ENCODE data around the gene CYSTM1.
"Not testable (repeated sequence)": the region's sequence is repeated elsewhere in the genome, so short reads cannot be mapped to it uniquely, and the experiment has no call there.

The CYSTM1 gene

DNA sequence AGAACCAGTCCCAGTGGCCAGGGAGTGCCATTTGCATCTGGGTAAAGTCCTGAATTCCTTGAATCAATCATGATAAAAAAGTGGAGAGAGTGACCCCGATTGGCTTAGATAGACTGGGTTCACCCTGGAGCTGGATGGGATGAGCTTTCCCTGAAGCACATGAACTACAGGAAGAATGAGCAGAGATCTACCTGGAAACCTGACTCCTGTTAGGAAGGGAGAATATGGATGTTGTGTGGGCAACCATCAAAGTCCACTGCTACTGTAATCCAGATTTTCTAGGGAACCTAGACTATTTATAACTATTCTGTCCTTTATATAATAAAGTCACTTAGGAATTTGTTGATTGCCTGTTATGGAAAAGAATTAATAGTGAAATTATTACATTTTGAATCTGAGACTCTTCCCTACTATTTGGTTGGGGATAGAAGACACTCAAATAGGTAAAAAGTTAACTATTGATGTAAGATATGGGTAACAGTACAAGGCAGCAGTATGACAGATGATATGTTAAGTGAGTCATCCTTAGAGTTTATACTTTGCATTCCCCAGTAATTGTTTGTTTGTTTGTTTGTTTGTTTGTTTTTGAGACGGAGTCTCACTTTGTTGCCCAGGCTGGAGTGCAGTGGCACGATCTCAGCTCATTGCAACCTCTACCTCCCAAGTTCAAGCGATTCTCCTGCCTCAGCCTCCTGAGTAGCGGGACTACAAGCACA lies 17.9 kb downstream of the CYSTM1 start:
- H3K4me3 ChIP-seq (ENCODE audit: low read length) = no peak overlapping the region
- H3K36me3 ChIP-seq (ENCODE audit: control insufficient read depth, insufficient read depth, low read length) = no peaks in the 10 kb centered on the region
- no peak overlapping the region for H3K27ac ChIP-seq (ENCODE audit: low read length)
- no peak for DNase-seq (ENCODE audit: low read depth, low spot score)
- no CpG with 5 or more reads among the region's 5 CpGs for WGBS (ENCODE audit: insufficient coverage, insufficient read length)
- H3K27me3 ChIP-seq (ENCODE audit: control insufficient read depth, insufficient read depth, low read length) = no peaks in the 10 kb centered on the region
- H3K4me1 ChIP-seq (ENCODE audit: control insufficient read depth, insufficient read depth, low read length) = peaks cover 1% of the 10 kb centered on the region; the same call in 1 of the 2 replicates
- H3K9me3 ChIP-seq (ENCODE audit: control insufficient read depth, insufficient read depth, low read length) = no peaks in the 10 kb centered on the region

DNA sequence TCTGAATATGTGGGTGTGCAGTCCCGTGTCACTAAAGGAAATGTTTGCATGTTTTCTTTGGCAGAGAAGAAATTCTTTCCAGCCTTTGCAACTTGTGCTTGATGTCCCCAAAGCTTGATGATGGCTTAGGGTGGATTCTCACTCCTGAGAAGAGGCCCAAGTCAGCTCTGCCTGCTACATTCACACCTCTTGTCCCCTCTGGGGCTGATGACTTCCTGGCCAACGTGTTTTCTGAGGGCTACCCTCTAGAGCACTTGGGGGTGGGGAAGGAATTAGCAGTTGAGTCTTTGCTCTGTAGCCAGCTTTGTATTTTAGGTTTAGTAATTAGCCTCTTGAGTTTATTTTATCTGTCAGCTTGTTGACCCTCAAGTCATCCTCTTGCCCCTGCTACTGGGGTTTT lies 19.7 kb downstream of the CYSTM1 start:
- Histone ChIP-seq H3K36me3 (ENCODE audit: control insufficient read depth, insufficient read depth, low read length) (no peaks in the 10 kb centered on the region), H3K27me3 (ENCODE audit: control insufficient read depth, insufficient read depth, low read length) (no peaks in the 10 kb centered on the region), H3K4me3 (ENCODE audit: low read length) (no peak overlapping the region), H3K4me1 (ENCODE audit: control insufficient read depth, insufficient read depth, low read length) (peaks cover 1% of the 10 kb centered on the region; the same call in 1 of the 2 replicates), H3K9me3 (ENCODE audit: control insufficient read depth, insufficient read depth, low read length) (no peaks in the 10 kb centered on the region), H3K27ac (ENCODE audit: low read length) (no peak overlapping the region)
- DNase-seq (ENCODE audit: low read depth, low spot score) = no peak
- WGBS (ENCODE audit: insufficient coverage, insufficient read length) = no CpG with 5 or more reads among the region's 2 CpGs

DNA sequence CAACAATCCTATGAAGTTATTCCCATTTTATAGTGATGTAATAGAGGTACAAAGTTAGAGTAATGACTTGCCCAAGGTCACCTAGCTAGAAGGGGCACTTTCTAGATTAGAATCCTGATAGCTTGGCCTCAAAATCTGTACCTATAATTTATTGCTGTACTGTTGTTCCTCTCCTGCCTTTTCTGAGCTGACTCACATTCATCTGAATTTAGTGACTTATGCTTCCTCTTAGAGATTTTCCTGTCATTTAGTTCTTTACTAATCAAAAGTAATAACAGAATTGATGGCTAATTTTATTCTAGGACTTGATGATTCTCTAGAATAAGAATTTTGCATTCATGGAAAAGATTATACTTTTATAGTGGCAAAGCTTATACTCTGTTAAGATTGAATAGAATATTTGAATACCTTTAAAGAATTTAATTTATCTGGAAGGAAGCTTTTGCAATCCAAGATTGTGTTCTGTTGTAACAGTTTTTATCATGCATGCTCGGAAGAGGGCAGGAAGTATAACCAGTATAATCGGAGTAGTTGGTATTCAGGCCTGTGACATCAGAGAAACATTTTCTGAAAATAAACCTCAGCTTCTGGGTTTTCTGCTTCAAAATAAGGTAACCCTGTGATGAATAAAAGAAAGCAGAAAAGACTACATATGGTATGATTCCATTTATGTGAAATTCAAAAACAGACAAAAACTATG lies 21.3 kb downstream of the CYSTM1 start:
- no peak overlapping the region for H3K4me3 ChIP-seq (ENCODE audit: low read length)
- no peak for DNase-seq (ENCODE audit: low read depth, low spot score)
- WGBS (ENCODE audit: insufficient coverage, insufficient read length) = no CpG with 5 or more reads among the region's 2 CpGs
- H3K27ac ChIP-seq (ENCODE audit: low read length) = no peak overlapping the region
- no peaks in the 10 kb centered on the region for H3K9me3 ChIP-seq (ENCODE audit: control insufficient read depth, insufficient read depth, low read length)
- H3K36me3 ChIP-seq (ENCODE audit: control insufficient read depth, insufficient read depth, low read length) = no peaks in the 10 kb centered on the region
- no peaks in the 10 kb centered on the region for H3K27me3 ChIP-seq (ENCODE audit: control insufficient read depth, insufficient read depth, low read length)
- peaks cover 1% of the 10 kb centered on the region; the same call in 1 of the 2 replicates for H3K4me1 ChIP-seq (ENCODE audit: control insufficient read depth, insufficient read depth, low read length)

DNA sequence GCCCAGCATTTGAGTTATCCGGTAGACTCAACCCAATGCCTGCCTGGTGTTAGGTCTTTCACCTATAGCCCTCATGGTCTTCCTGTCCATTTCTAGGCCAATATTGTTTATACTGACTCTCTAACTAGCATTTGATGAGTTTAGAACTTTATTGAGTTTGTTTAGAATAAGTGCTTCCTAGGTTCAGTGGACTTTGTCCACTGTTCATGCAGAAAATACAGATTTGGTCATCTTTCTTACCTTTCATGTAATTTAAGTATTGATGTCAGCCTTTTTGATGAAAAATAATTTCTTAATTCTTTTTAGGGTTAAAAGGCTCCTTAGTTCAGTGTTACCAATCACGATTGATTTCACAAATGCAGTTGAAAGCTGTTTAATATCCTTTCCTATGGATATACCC lies 22.0 kb downstream of the CYSTM1 start:
- Histone ChIP-seq H3K4me1 (ENCODE audit: control insufficient read depth, insufficient read depth, low read length) (peaks cover 1% of the 10 kb centered on the region; the same call in 1 of the 2 replicates), H3K27me3 (ENCODE audit: control insufficient read depth, insufficient read depth, low read length) (no peaks in the 10 kb centered on the region), H3K4me3 (ENCODE audit: low read length) (no peak overlapping the region), H3K9me3 (ENCODE audit: control insufficient read depth, insufficient read depth, low read length) (no peaks in the 10 kb centered on the region), H3K36me3 (ENCODE audit: control insufficient read depth, insufficient read depth, low read length) (no peaks in the 10 kb centered on the region), H3K27ac (ENCODE audit: low read length) (no peak overlapping the region)
- no CpG with 5 or more reads among the region's 2 CpGs for WGBS (ENCODE audit: insufficient coverage, insufficient read length)
- no peak for DNase-seq (ENCODE audit: low read depth, low spot score)

DNA sequence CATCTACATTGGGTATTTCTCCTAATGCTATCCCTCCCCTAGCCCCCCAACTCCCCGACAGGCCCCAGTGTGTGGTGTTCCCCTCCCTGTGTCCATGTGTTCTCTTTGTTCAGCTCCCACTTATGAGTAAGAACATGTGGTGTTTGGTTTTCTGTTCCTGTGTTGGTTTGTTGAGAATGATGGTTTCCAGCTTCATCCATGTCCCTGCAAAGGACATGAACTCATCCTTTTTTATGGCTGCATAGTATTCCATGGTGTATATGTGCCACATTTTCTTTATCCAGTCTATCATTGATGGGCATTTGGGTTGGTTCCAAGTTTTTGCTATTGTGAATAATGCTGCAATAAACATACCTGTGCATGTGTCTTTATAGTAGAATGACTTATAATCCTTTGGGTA lies 23.9 kb downstream of the CYSTM1 start:
- not testable (repeated sequence) for H3K27ac ChIP-seq (ENCODE audit: low read length); DNase-seq (ENCODE audit: low read depth, low spot score); H3K9me3 ChIP-seq (ENCODE audit: control insufficient read depth, insufficient read depth, low read length); H3K4me3 ChIP-seq (ENCODE audit: low read length); H3K27me3 ChIP-seq (ENCODE audit: control insufficient read depth, insufficient read depth, low read length); H3K4me1 ChIP-seq (ENCODE audit: control insufficient read depth, insufficient read depth, low read length); H3K36me3 ChIP-seq (ENCODE audit: control insufficient read depth, insufficient read depth, low read length)
- WGBS (ENCODE audit: insufficient coverage, insufficient read length) = no CpG with 5 or more reads among the region's 1 CpG

DNA sequence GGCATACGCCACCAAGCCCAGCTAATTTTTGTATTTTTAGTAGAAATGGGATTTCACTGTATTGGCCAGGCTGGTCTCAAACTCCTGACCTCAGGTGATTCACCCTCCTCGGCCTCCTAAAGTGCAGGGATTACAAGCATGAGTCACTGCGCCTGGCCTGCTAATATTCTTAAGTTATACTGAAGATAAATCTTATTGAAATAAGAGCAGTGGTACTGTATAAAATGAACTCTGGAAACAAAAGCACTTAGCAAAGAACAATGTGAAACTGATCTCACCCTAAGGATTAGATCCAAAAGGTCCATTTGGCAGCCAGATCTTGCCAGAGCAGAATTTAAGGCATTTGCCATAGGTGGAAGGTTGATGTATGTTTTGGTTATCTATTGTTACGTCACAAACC lies 27.1 kb downstream of the CYSTM1 start:
- WGBS (ENCODE audit: insufficient coverage, insufficient read length) = no CpG with 5 or more reads among the region's 4 CpGs
- Histone ChIP-seq H3K27me3 (ENCODE audit: control insufficient read depth, insufficient read depth, low read length) (no peaks in the 10 kb centered on the region), H3K27ac (ENCODE audit: low read length) (no peak overlapping the region), H3K36me3 (ENCODE audit: control insufficient read depth, insufficient read depth, low read length) (no peaks in the 10 kb centered on the region), H3K9me3 (ENCODE audit: control insufficient read depth, insufficient read depth, low read length) (no peaks in the 10 kb centered on the region), H3K4me1 (ENCODE audit: control insufficient read depth, insufficient read depth, low read length) (peaks cover 3% of the 10 kb centered on the region; the same call in 1 of the 2 replicates), H3K4me3 (ENCODE audit: low read length) (no peak overlapping the region)
- no peak for DNase-seq (ENCODE audit: low read depth, low spot score)

DNA sequence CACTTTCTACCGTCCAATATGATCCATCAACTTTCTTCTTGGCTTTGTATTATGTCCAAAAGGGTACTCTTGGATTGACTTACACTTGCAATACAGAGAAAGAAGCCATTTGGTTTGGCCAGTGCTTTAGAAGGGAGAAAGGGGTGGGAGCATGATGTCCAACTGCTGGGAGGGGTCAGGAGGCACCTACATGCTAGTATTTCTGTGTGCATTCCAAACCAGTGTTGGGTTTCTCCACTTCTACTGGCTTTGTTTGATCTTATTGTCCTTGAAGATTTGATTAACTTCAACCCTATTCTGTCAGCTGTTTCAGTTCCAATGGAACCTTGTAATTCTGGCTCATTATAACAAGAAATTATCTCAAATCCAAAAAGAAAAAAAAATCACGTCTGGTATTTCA lies 27.6 kb downstream of the CYSTM1 start:
- no peaks in the 10 kb centered on the region for H3K36me3 ChIP-seq (ENCODE audit: control insufficient read depth, insufficient read depth, low read length)
- no peaks in the 10 kb centered on the region for H3K9me3 ChIP-seq (ENCODE audit: control insufficient read depth, insufficient read depth, low read length)
- H3K4me3 ChIP-seq (ENCODE audit: low read length) = no peak overlapping the region
- DNase-seq (ENCODE audit: low read depth, low spot score) = no peak
- H3K27me3 ChIP-seq (ENCODE audit: control insufficient read depth, insufficient read depth, low read length) = no peaks in the 10 kb centered on the region
- H3K27ac ChIP-seq (ENCODE audit: low read length) = no peak overlapping the region
- WGBS (ENCODE audit: insufficient coverage, insufficient read length) = no CpG with 5 or more reads among the region's 2 CpGs
- peaks cover 3% of the 10 kb centered on the region; the same call in 1 of the 2 replicates for H3K4me1 ChIP-seq (ENCODE audit: control insufficient read depth, insufficient read depth, low read length)

DNA sequence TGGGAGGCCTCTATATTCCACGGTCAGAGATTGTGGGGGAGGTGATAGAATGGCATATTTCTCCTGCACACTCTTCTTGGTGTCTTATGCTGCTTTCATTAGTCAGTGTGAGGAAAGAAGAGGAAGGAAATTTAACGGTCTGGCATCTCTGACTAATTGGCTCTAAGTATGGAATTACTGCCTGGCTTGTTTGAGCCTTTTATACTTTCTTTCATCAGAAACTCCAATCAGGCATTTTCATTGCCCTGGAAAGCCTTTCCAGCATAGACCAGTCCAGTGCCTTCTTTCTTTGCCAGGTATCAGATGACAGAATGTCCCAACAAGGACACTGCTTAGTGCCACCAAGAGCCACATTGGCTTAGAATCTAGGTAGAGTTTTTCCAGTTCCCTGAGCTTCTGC lies 30.2 kb downstream of the CYSTM1 start:
- Histone ChIP-seq H3K36me3 (ENCODE audit: control insufficient read depth, insufficient read depth, low read length) (no peaks in the 10 kb centered on the region), H3K9me3 (ENCODE audit: control insufficient read depth, insufficient read depth, low read length) (no peaks in the 10 kb centered on the region), H3K27ac (ENCODE audit: low read length) (no peak overlapping the region), H3K4me3 (ENCODE audit: low read length) (no peak overlapping the region), H3K4me1 (ENCODE audit: control insufficient read depth, insufficient read depth, low read length) (peaks cover 3% of the 10 kb centered on the region; the same call in 1 of the 2 replicates), H3K27me3 (ENCODE audit: control insufficient read depth, insufficient read depth, low read length) (no peaks in the 10 kb centered on the region)
- DNase-seq (ENCODE audit: low read depth, low spot score) = no peak
- WGBS (ENCODE audit: insufficient coverage, insufficient read length) = no CpG with 5 or more reads among the region's 2 CpGs

DNA sequence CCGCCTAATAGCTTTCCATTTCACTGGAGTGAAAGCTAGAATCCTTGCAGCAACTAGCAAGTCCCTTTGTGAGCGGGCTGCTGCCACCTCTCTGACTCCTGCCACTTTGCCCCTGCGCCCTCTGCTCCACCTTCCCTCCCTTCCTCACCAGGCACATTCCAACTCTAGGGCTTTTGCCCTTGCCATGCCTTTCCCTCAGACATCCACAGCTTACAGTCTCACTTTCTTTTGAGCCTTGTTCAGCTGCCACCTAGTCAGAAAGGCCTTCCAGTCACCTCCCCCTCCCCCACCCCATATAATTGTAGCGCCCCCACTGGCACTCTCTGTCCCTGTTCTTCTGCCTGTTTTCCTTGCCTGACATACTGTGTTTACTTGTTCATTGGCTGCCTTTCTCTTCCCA lies 31.0 kb downstream of the CYSTM1 start:
- Histone ChIP-seq H3K4me3 (ENCODE audit: low read length) (no peak overlapping the region), H3K27me3 (ENCODE audit: control insufficient read depth, insufficient read depth, low read length) (no peaks in the 10 kb centered on the region), H3K36me3 (ENCODE audit: control insufficient read depth, insufficient read depth, low read length) (no peaks in the 10 kb centered on the region), H3K4me1 (ENCODE audit: control insufficient read depth, insufficient read depth, low read length) (peaks cover 3% of the 10 kb centered on the region; the same call in 1 of the 2 replicates), H3K9me3 (ENCODE audit: control insufficient read depth, insufficient read depth, low read length) (no peaks in the 10 kb centered on the region), H3K27ac (ENCODE audit: low read length) (no peak overlapping the region)
- no peak for DNase-seq (ENCODE audit: low read depth, low spot score)
- no CpG with 5 or more reads among the region's 4 CpGs for WGBS (ENCODE audit: insufficient coverage, insufficient read length)

DNA sequence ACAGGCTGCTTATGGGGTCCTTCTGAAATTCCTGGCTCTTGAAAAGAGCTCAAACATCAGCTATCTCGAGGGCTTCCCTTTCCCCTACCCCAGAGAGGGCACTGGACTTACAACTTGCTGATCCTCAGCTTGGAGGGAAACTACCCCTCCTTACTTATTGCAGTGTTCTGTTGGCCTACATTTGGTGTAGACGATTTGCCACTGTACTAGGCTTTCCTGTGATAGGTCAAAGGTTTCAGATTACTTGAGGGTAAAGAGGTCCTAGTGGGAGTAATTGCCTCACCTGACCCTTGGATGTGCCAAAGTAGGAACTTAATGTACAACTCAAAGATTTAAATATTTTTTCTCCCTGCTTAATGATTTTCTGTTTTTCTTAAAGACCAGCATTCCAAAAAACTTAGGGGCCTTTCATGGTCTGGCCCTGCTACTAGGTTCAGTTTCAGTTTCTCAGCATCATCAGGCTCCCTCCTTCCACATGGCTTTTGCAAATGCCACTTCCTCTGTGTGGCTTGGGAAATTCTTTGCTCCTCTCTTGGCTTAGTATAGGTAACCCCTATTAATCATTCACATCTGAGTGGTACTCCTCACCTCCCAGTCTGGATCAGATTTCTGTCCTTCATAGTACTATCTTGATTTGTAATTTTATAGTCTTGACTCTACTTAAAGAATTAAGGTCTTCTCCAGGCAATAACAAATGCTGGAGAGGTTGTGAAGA lies 32.4 kb downstream of the CYSTM1 start:
- no CpG with 5 or more reads among the region's 2 CpGs for WGBS (ENCODE audit: insufficient coverage, insufficient read length)

More for the DNA sequence above, 32.4 kb downstream of the CYSTM1 start:
- Histone ChIP-seq H3K36me3 (ENCODE audit: control insufficient read depth, insufficient read depth, low read length) (no peaks in the 10 kb centered on the region), H3K9me3 (ENCODE audit: control insufficient read depth, insufficient read depth, low read length) (no peaks in the 10 kb centered on the region), H3K4me1 (ENCODE audit: control insufficient read depth, insufficient read depth, low read length) (peaks cover 3% of the 10 kb centered on the region; the same call in 1 of the 2 replicates), H3K4me3 (ENCODE audit: low read length) (no peak overlapping the region), H3K27me3 (ENCODE audit: control insufficient read depth, insufficient read depth, low read length) (no peaks in the 10 kb centered on the region), H3K27ac (ENCODE audit: low read length) (no peak overlapping the region)
- no peak for DNase-seq (ENCODE audit: low read depth, low spot score)

Data from iPS DF 6.9 (cell line).